MM.1S (cell line): ENCODE measurements around the gene TMEM175.

Experiments used
- DNase-seq: peaks from one replicate; pipeline ENCODE4 v3.0.0-alpha.2; 2015
- H2AFZ ChIP-seq: fragments of 300-600 bp; sonication (generic); 2 replicates; pipeline ENCODE4 v1.6.0; 2016; ENCODE audit warnings: antibody characterized with exemption, low read length
- H3F3A ChIP-seq: fragments of 300-600 bp; sonication (generic); 2 replicates; pipeline ENCODE4 v1.6.1; 2016; ENCODE audit warnings: mild to moderate bottlenecking, antibody characterized with exemption, low read length, moderate library complexity, mixed read lengths; ENCODE audit not compliant: insufficient read depth
- H3K27ac ChIP-seq: fragments of 300-600 bp; sonication (generic); 2 replicates; pipeline ENCODE4 v1.5.1; 2016; ENCODE audit warnings: mild to moderate bottlenecking, low read length
- H3K27me3 ChIP-seq: fragments of 300-600 bp; sonication (generic); replicated peaks from 2 replicates; pipeline ENCODE4 v1.6.0; 2016; ENCODE audit warnings: low read length; ENCODE audit not compliant: insufficient read depth
- H3K36me3 ChIP-seq: fragments of 300-600 bp; sonication (generic); replicated peaks from 2 replicates; pipeline ENCODE4 v1.6.1; 2016; ENCODE audit warnings: mild to moderate bottlenecking, low read length, mixed read lengths; ENCODE audit not compliant: insufficient read depth
- H3K4me1 ChIP-seq: fragments of 300-600 bp; sonication (generic); 2 replicates; pipeline ENCODE4 v1.6.1; 2016; ENCODE audit warnings: low read length, mixed read lengths
- H3K4me2 ChIP-seq: fragments of 300-600 bp; sonication (generic); 2 replicates; pipeline ENCODE4 v1.6.0; 2016; ENCODE audit warnings: low read depth, low read length
- H3K4me3 ChIP-seq: fragments of 300-600 bp; sonication (generic); 2 replicates; pipeline ENCODE4 v1.5.1; 2016; ENCODE audit warnings: low read length, mixed read lengths
- H3K79me2 ChIP-seq: fragments of 300-600 bp; sonication (generic); 2 replicates; pipeline ENCODE4 v1.6.1; 2016; ENCODE audit warnings: mixed run types, low read length, mixed read lengths
- H3K9ac ChIP-seq: fragments of 300-600 bp; sonication (generic); 2 replicates; pipeline ENCODE4 v1.6.1; 2016; ENCODE audit warnings: low read length, mixed read lengths
- H3K9me2 ChIP-seq: fragments of 300-600 bp; sonication (generic); replicated peaks from 2 replicates; pipeline ENCODE4 v1.6.1; 2016; ENCODE audit warnings: mild to moderate bottlenecking, low read length, mixed read lengths; ENCODE audit not compliant: insufficient read depth
- H3K9me3 ChIP-seq: fragments of 300-600 bp; sonication (generic); replicated peaks from 2 replicates; pipeline ENCODE4 v1.6.1; 2016; ENCODE audit warnings: mild to moderate bottlenecking, low read length, mixed read lengths; ENCODE audit not compliant: insufficient read depth
- H4K20me1 ChIP-seq: fragments of 300-600 bp; sonication (generic); 2 replicates; pipeline ENCODE4 v1.6.1; 2016; ENCODE audit warnings: mild to moderate bottlenecking, low read length, moderate library complexity, mixed read lengths; ENCODE audit not compliant: insufficient read depth
- EZH2 ChIP-seq: fragments of 300-600 bp; sonication (generic); optimal IDR thresholded peaks from 2 replicates; pipeline ENCODE3; 2017; ENCODE audit warnings: low read depth, mild to moderate bottlenecking, antibody characterized with exemption, low read length, mixed read lengths
- EZH2phosphoT487 ChIP-seq: fragments of 300-600 bp; sonication (generic); IDR thresholded peaks from 2 replicates; pipeline ENCODE4 v1.6.1; 2018; ENCODE audit warnings: antibody characterized with exemption, low read length
- TF ChIP-seq, protein P1 (sequence below): fragments of 300-600 bp; sonication (generic); IDR thresholded peaks from 2 replicates; pipeline ENCODE4 v1.5.1; 2016; ENCODE audit warnings: antibody characterized with exemption, low read length, mixed read lengths

The TMEM175 gene

GRCh38 chr4:956531-957230 is 24.4 kb downstream of the TMEM175 start:
- Histone ChIP-seq H3K4me3 (no peak overlapping the region), H3K9me3 (no peaks in the 10 kb centered on the region), H3K27ac (no peak overlapping the region), H3K27me3 (no peaks in the 10 kb centered on the region), H3K4me2 (no peak overlapping the region), H3K9ac (no peak overlapping the region), H2AFZ (no peak overlapping the region), H3K9me2 (no peaks in the 10 kb centered on the region), H3F3A (no peaks in the 10 kb centered on the region), H4K20me1 (no peaks in the 10 kb centered on the region), H3K79me2 (no peaks in the 10 kb centered on the region), H3K4me1 (no peaks in the 10 kb centered on the region), H3K36me3 (no peaks in the 10 kb centered on the region)
- DNase-seq, result no peak
- TF ChIP-seq, protein P1, sequence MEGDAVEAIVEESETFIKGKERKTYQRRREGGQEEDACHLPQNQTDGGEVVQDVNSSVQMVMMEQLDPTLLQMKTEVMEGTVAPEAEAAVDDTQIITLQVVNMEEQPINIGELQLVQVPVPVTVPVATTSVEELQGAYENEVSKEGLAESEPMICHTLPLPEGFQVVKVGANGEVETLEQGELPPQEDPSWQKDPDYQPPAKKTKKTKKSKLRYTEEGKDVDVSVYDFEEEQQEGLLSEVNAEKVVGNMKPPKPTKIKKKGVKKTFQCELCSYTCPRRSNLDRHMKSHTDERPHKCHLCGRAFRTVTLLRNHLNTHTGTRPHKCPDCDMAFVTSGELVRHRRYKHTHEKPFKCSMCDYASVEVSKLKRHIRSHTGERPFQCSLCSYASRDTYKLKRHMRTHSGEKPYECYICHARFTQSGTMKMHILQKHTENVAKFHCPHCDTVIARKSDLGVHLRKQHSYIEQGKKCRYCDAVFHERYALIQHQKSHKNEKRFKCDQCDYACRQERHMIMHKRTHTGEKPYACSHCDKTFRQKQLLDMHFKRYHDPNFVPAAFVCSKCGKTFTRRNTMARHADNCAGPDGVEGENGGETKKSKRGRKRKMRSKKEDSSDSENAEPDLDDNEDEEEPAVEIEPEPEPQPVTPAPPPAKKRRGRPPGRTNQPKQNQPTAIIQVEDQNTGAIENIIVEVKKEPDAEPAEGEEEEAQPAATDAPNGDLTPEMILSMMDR, result no peak
- TF ChIP-seq EZH2phosphoT487 (no peak), EZH2 (no peak)

GRCh38 chr4:957231-957580 is 24.9 kb downstream of the TMEM175 start:
- H3K27ac ChIP-seq, result no peak overlapping the region
- H3K27me3 ChIP-seq, result no peaks in the 10 kb centered on the region
- no peaks in the 10 kb centered on the region for H3K9me2 ChIP-seq
- H3K9me3 ChIP-seq, result no peaks in the 10 kb centered on the region
- H3F3A ChIP-seq, result no peaks in the 10 kb centered on the region
- H3K36me3 ChIP-seq, result no peaks in the 10 kb centered on the region
- no peaks in the 10 kb centered on the region for H4K20me1 ChIP-seq
- H3K4me2 ChIP-seq, result no peak overlapping the region
- H2AFZ ChIP-seq, result no peak overlapping the region
- H3K4me3 ChIP-seq, result no peak overlapping the region
- DNase-seq, result no peak
- no peak overlapping the region for H3K9ac ChIP-seq
- H3K4me1 ChIP-seq, result no peaks in the 10 kb centered on the region
- TF ChIP-seq EZH2phosphoT487, result no peak
- TF ChIP-seq, protein P1, result no peak
- no peak for TF ChIP-seq EZH2
- no peaks in the 10 kb centered on the region for H3K79me2 ChIP-seq

- no peaks in the 10 kb centered on the region for H3K36me3 ChIP-seq
- no peak overlapping the region for H3K27ac ChIP-seq
- H3K4me1 ChIP-seq, result no peaks in the 10 kb centered on the region
- H3K9me3 ChIP-seq, result no peaks in the 10 kb centered on the region
- no peaks in the 10 kb centered on the region for H3K79me2 ChIP-seq
- H3F3A ChIP-seq, result no peaks in the 10 kb centered on the region
- no peak overlapping the region for H3K4me3 ChIP-seq
- H3K4me2 ChIP-seq, result no peak overlapping the region
- H3K27me3 ChIP-seq, result no peaks in the 10 kb centered on the region
- H4K20me1 ChIP-seq, result no peaks in the 10 kb centered on the region
- no peak overlapping the region for H3K9ac ChIP-seq
- H2AFZ ChIP-seq, result no peak overlapping the region
- DNase-seq, result no peak
- no peak for TF ChIP-seq EZH2phosphoT487
- no peak for TF ChIP-seq EZH2
- TF ChIP-seq, protein P1, result no peak
- H3K9me2 ChIP-seq, result no peaks in the 10 kb centered on the region
Observed at GRCh38 chr4:957581-958313, 25.5 kb downstream of the TMEM175 start.
